ENCODE measurements around the gene SAA2.

SAA2 gene

GRCh38 chr11:18248561-18248960 is at the start of gene SAA2:
SAA2 (minus strand) TSS chr11:18248668; CDS start chr11:18248011, 657 bp downstream.
- TF ChIP-seq, protein P1, sequence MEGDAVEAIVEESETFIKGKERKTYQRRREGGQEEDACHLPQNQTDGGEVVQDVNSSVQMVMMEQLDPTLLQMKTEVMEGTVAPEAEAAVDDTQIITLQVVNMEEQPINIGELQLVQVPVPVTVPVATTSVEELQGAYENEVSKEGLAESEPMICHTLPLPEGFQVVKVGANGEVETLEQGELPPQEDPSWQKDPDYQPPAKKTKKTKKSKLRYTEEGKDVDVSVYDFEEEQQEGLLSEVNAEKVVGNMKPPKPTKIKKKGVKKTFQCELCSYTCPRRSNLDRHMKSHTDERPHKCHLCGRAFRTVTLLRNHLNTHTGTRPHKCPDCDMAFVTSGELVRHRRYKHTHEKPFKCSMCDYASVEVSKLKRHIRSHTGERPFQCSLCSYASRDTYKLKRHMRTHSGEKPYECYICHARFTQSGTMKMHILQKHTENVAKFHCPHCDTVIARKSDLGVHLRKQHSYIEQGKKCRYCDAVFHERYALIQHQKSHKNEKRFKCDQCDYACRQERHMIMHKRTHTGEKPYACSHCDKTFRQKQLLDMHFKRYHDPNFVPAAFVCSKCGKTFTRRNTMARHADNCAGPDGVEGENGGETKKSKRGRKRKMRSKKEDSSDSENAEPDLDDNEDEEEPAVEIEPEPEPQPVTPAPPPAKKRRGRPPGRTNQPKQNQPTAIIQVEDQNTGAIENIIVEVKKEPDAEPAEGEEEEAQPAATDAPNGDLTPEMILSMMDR (IDR thresholded peaks at IDR 0.05; ENCODE audit: low read depth, low read length), result no peak
- no peak for DNase-seq (ENCODE audit: extremely low read depth, low read depth)

- DNase-seq (ENCODE audit: extremely low read depth, low read depth), result no peak
- TF ChIP-seq, protein P1 (IDR thresholded peaks at IDR 0.05; ENCODE audit: low read depth, low read length), result no peak
These were observed 46.8 kb upstream of the SAA2 start for GRCh38 chr11:18295316-18295715.

GRCh38 chr11:18294862-18295261 is 46.4 kb upstream of the SAA2 start:
- DNase-seq (ENCODE audit: extremely low read depth, low read depth), result no peak
- TF ChIP-seq, protein P1 (IDR thresholded peaks at IDR 0.05; ENCODE audit: low read depth, low read length), result no peak

- DNase-seq (ENCODE audit: extremely low read depth, low read depth), result no peak
- TF ChIP-seq, protein P1 (IDR thresholded peaks at IDR 0.05; ENCODE audit: low read depth, low read length), result no peak
These were observed 40.4 kb upstream of the SAA2 start for GRCh38 chr11:18288911-18289310.

DNA sequence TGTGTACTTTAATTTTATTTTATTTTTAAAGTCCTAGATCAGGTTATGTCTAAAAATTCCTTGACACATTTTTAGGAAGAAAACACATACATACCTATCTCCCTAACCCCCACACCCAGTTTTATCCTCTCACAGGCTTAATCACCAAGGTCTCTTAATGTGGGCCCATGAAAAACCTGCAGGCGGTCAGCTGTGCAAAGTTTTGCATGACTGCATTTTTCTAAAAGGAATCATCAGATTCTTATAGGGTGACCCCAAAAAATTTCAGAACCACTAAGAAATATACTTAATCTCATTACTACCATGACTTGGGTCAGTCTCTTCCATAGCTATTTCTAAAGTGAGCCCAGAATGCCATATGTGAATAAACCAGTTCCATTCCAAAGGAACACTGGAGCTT is 37.4 kb upstream of the SAA2 start:
- no peak for DNase-seq (ENCODE audit: extremely low read depth, low read depth)

GRCh38 chr11:18282626-18283025 is 34.2 kb upstream of the SAA2 start:
- TF ChIP-seq, protein P1 (IDR thresholded peaks at IDR 0.05; ENCODE audit: low read depth, low read length), result no peak
- no peak for DNase-seq (ENCODE audit: extremely low read depth, low read depth)

More for the DNA sequence above, 37.4 kb upstream of the SAA2 start:
- TF ChIP-seq, protein P1 (IDR thresholded peaks at IDR 0.05; ENCODE audit: low read depth, low read length), result no peak

DNA sequence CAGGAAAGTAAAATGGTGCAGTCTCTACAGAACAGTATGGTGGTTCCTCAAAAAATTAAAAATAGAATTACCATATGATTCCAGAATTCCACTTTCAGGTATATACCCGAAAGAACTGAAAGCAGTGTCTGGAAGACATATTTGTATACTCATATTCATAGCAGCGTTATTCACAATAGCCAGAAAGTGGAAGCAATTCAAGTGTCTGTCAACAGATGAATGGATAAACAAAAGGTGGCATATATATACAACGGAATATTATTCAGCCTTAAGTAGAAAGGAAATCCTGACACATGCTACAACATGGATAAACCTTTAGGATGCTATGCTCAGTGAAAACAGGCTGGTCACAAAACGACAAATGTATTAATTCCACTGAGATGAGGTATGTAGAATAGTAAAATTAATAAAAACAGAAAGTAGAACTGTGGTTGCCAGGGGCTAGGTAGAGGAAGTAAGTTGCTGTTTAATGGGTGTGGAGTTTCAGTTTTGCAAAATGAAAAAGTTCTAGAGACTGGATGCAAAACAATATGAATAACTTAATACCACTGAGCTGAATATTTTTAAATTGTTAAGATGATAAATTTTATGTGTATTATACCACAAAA is 32.1 kb upstream of the SAA2 start:
- TF ChIP-seq, protein P1 (IDR thresholded peaks at IDR 0.05; ENCODE audit: low read depth, low read length), result no peak
- DNase-seq (ENCODE audit: extremely low read depth, low read depth), result no peak

All from AG09319 (cell line).